Adipose tissue (tissue), 3 donors: ENCODE measurements around the gene MTM1. TPM values are rescaled to one million over a fixed set of nuclear protein-coding genes. Genes with fewer than 3 reads are reported as not detected.

ENCODE experiments used
- H3K27ac ChIP-seq: one replicate; pipeline ENCODE4 v1.5.1; 2013; ENCODE audit warnings: low read depth, low read length
- WGBS, 3 donors: extraction: QIAGEN DNeasy Blood & Tissue Kit; methylation state at CpG; one replicate each; pipeline ENCODE4 v1.1.7; 2013; 5-methylcytosine and 5-hydroxymethylcytosine counted together
- polyA plus RNA-seq, 3 donors: library from polyadenylated mRNA; stranded (reverse); fragments of 200-250 nt; gene quantifications; one replicate each; pipeline ENCODE4 v1.2.3, GENCODE V29; 2013
- donor health status: healthy with polysubstance abuse.
- donor health status: Bipolar disorder and iron deficiency.
- donor health status: healthy.

Gene MTM1
- polyA plus RNA-seq, 3 donors, result 2.8 to 4.9 (median 4.8) TPM

DNA sequence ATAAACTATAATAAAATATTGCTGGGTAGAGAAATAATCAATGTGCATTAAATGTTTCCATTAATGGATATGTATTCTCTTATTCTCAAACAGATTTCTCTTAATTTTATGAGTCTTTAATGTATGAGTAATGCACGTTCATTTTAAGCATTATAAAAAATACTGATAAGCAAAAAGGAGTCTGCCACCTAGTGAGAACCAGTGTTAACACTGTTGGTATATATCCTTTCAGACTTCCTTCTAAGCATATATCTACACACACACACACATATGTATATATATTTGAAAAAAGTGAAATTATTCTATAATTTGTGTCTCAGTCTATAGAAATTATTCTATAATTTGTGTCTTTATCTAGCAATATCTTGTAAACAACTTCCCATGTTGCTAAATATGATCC lies 74.8 kb downstream of the MTM1 start:
- no peak overlapping the region for H3K27ac ChIP-seq
- WGBS, 3 donors, result 15 to 50% (median 45%) methylated on average over 1 of the region's 1 CpG

DNA sequence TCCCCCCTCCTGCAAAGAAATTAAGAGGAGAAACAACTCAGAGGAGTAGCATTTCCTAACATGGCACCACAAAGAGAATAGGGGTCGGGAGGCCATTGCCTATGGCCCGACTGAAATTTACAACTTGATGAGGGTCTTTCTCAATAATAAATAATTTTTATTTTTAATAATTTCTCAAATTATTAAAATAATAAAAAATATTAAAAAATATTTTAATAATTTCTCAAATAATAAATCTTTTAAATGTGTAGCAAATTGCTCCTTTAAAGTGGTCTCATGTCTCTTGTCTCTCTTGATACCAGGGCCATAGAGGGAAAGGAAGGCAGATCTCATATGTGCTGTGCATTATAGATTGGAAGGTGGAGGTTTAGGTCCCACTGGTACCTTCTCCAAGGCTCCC lies 75.5 kb downstream of the MTM1 start:
- H3K27ac ChIP-seq, result no peak overlapping the region
- WGBS, 3 donors, result 89 to 97% (median 91%) methylated on average over 2 of the region's 2 CpGs

DNA sequence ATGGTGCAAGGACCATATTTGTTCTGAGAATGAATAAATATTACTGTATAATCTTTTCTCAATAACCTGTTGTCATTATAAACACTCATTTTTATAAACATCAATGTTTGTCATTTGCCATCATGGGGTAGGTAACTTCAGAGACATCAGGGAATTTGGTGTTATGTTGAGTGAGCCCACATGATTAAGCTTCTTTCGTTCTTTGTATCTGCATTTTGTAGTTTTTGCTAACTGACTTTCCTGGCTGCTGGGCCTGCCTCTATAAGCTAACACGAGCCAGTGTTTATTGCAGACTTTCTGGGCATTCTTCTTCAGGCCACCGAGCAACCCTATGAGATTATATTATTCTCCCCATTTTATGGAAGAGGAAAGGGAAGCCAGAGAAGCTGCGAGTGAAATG lies 76.0 kb downstream of the MTM1 start:
- no peak overlapping the region for H3K27ac ChIP-seq
- 74 to 98% (median 96%) methylated on average over 4 of the region's 4 CpGs for WGBS, 3 donors

DNA sequence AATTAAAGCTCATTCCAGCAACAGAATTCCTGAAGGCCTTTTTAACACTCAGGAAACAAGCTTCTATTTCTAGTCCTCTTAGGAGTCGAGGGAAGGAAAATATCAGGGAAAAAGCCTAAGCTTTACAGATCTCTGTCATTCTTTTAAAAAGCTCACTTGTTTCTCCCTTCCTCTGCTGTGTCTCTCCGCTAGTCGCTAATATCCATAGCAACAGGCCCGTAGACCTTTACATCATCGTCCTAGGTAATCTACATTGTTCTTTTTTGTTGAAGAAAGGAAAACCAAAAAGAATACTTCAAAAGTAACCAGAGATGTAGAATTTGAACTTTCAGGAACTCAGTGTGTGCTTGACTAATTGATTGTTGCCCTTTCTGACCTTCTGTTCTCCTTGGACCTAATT lies 78.9 kb downstream of the MTM1 start:
- no peak overlapping the region for H3K27ac ChIP-seq
- WGBS, 3 donors, result 78 to 92% (median 87%) methylated on average over 5 of the region's 5 CpGs

DNA sequence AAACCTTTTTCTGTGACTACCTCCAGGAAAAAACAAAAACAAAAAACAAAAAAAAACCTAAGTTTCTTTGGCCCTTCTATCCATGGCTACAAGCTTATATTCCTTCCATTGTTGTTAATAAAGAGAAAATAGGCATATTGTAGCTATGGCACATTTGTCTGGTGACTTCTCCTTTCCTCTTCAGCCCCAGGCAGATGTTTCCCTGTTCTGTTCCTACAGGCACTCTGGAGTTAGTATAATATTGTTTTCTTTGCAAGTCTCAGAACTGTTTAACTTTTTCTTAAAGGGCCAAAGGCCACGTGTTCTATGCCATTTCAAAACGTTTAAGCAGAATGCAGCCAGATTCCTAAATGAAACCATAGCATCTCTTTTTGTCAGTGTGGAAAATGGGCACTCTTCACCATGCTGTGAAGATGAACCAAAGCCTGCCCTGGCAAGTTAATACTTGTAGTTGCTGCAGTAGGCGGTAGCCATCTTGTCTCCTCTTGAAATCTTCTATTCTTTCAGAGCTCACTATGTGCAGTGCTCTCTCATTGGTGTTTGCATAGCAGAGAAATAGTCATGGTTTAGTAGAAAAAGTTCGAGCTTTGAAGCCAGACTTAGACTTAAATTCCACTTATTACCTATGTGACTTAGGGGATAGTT lies 80.0 kb downstream of the MTM1 start:
- no peak overlapping the region for H3K27ac ChIP-seq
- 59 to 83% (median 74%) methylated on average over 4 of the region's 4 CpGs for WGBS, 3 donors

DNA sequence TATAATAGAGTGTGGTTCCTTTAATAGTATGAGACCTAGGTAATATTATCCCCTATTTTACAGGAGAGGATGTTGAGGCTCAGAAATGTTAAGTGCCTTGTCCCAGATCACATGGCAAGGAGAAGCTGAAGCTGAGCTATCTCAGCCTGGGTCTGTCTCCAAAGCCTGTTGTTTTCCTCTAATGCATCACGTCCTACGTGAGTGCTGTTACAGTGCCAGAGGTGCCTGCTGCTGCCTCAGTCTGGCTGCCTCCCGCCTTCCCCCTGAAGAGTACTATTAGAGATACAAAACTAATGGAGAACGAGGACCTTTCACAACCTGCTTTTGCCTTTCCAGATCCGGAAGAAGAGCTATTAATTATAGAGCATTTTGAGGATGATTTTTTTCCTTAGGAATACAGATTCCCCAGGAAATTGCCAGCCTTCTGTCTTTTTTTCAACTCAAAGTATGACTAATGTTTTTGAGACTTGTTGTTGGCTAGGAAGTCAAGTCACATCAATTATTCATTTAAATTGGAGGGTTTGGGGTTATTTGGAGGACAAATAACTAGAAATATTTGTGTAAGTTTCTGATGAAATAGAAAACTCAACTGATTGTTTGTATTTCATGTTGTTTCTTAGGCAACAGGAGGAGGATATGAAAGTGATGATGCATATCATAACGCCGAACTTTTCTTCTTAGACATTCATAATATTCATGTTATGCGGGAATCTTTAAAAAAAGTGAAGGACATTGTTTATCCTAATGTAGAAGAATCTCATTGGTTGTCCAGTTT lies 80.9 kb downstream of the MTM1 start:
- H3K27ac ChIP-seq, result no peak overlapping the region

DNA sequence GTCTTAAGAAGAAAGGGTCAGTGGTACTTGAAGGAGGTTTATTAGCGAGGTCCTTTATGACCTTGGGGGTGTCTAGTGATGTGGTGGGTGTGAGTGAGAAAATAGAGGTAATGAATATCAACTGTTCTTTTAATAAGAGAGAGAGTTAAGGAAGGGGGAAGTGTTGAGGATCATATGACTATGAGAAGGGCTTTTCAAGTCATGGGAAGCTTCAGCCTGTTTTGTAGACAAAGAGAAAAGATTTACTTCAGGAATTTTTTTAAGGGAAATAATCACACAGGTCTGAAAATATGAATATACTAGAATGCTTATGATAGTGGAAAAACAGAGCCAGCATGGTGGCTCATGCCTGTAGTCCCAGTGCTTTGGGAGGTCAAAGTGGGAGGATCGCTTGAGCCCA lies 83.5 kb downstream of the MTM1 start:
- H3K27ac ChIP-seq, result no peak overlapping the region
- WGBS, 3 donors, result 89 to 100% (median 97%) methylated on average over 2 of the region's 2 CpGs

More for the DNA sequence above, 80.9 kb downstream of the MTM1 start:
- WGBS, 3 donors, result 48 to 58% (median 56%) methylated on average over 8 of the region's 8 CpGs

DNA sequence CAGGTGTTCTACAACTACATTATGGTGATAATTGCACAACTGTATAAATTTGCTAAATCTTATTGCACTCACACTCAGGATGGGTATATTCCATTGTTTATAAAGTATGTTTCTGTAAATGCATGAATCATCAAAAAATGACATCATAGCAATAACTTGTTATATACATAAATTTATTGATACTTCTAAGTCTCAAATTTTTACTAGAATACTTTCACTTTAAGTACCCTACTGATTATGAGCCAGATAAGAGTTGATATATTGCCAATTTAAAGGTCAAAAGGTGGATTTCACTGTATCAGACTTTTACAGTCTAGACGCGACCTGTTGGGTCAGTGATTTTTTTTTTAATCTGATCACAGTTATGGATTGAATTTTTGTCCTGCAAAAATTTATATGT lies 87.4 kb downstream of the MTM1 start:
- WGBS, 3 donors, result 30 to 80% (median 78%) methylated on average over 2 of the region's 2 CpGs
- no peak overlapping the region for H3K27ac ChIP-seq

DNA sequence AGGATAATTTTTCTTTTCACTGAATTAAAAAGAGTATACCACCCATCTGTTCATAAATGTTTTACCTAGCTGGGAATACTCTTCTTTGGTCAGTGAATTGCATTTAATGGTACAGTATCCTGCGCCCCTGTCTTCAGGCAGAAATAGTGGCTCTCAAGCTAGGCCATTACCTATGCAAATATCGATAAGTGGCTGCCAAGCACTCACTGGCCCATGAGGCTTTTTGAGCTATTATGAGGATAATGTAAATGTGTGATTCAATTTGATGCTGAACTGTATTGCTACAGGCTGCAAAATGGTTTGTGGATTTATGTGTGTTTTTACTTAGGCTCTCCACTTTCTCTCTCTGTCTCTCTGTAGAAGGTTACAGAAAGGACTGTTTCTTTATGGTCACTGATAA lies 94.7 kb downstream of the MTM1 start:
- H3K27ac ChIP-seq, result no peak overlapping the region
- WGBS, 3 donors, result 66 to 96% (median 90%) methylated on average over 2 of the region's 2 CpGs

DNA sequence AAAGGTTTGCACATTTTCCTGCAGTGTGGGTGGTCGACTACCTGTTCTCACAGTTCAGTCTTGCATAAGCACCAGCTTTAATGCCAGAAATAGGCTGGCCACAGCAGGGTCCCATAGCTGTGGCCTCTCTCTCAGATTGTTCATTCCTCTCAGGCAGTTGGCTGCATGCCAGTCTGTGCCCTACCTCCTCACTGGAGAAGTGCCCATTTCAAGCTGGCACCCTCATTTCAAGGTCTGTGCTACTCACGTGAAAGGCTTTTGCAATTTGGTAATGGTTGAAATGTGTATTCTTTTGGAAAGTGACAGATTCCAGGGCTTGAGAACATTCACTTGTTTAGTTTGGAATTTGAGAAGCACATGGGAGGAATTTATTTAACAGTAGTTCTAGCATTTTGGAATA lies 95.9 kb downstream of the MTM1 start:
- no peak overlapping the region for H3K27ac ChIP-seq
- WGBS, 3 donors, result 21 to 51% (median 44%) methylated on average over 2 of the region's 2 CpGs

DNA sequence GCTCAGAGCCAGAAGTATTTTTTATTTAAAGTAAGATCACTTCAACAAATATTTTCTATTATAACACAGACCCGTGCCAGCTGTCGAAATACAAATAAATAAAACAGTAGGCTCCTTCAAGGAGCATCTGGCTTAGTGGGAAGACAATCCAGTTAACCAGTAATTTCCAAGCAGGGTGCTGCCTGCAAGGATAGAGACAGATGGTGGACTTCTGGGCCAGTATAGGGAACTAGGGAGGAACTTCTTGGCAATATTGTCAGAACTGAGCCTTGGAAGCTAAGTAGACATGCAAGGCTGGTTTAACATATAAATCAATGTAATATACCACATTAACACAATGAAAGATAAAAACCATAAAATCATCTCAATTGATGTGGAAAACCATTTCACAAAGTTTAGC lies 107.8 kb downstream of the MTM1 start:
- WGBS, 3 donors, result 31 to 75% (median 42%) methylated on average over 2 of the region's 2 CpGs
- H3K27ac ChIP-seq, result no peak overlapping the region

DNA sequence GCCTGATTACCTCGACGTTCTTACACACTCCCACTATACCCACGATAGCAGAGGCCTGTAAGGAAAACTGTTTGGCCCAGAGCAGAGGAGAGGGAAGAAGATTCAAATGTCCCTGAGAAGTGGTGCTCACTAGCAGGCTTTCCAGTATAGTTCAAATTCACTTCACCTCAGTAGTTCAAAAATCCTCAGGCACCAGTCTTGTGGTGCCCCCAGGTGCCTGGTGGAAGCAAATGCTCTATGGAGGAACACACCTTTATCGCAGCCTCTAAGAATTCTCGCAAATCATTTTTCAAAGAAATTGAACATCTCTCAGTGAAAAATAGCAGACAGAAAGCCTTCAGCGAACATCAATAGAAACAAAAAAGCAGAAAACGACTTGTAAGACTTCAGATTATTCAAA lies 112.6 kb downstream of the MTM1 start:
- H3K27ac ChIP-seq, result no peak overlapping the region
- 38 to 55% (median 53%) methylated on average over 7 of the region's 7 CpGs for WGBS, 3 donors

DNA sequence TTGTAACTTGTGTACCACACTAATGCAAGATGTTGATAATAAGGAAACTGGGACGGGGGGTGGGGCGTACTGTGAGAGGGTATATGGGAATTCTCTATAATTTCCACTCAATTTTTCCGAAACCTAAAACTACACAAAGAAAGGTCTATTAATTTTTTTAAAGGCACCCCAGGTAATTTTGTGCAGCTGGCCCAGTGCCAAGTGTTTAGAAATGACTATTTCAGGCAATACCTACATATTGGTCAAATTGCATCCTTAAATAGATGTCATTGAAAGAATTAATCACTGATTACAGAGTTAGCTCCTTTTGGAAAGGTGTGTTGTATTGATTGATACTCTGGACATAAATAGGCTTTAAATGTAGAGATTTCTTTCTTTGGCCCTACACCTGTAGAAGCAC lies 114.7 kb downstream of the MTM1 start:
- WGBS, 3 donors, result 61 to 90% (median 74%) methylated on average over 3 of the region's 3 CpGs
- H3K27ac ChIP-seq, result no peak overlapping the region

DNA sequence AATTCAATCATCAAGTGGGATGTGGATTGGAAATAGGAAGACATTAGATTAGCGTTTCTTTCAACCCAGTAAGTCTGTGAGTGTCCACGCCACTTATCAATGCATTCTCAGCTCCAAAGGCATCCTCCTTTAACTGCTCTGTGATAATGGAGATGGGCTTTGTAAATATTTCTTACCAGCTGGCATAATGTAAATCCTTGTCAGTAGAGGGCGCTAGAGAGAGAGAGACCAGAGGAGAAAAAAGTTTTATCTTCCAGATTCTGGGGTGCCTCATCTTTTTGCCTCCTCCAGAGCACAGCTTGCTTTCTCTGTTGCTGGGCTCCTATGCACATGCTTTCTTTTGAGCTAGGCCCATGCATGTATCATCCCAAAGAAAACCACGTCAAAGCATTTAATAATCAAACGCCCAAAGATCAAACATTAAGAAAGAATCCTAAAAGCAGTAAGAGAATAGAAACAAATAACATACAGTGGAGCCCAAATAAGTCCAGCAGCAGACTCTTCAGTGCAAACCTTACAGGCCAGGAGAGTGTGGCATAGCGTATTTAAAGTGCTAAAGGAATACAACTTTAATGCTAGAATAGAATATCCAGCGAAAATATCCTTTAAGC lies 115.2 kb downstream of the MTM1 start:
- H3K27ac ChIP-seq, result no peak overlapping the region
- WGBS, 3 donors, result 38 to 62% (median 48%) methylated on average over 7 of the region's 7 CpGs

DNA sequence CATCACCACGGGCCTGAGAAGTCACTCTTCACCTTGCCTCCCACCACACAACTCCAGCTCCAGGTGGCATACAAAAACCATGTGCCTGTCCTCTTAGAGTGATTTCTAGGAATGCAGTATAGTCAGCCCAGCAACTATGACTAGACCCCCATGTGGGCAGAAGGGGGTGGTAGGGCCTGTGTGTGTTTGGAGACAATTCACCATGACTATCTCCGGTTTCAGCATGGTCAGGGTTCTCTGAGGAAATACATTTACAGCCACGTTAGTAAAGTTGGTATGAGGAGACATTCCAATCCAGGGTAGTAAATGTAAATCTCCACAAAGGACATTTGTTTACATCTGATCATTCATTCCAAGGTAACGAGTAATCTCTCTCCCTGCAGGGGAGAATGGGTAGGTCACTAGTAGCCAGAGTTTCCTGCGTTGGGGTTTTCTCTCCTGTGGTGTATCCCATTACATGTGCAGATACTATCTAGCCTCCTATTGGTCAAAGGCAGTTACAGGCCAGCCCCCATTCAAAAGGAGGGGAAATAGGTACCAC lies 120.6 kb downstream of the MTM1 start:
- WGBS, 3 donors, result 51 to 69% (median 68%) methylated on average over 5 of the region's 5 CpGs
- no peak overlapping the region for H3K27ac ChIP-seq

DNA sequence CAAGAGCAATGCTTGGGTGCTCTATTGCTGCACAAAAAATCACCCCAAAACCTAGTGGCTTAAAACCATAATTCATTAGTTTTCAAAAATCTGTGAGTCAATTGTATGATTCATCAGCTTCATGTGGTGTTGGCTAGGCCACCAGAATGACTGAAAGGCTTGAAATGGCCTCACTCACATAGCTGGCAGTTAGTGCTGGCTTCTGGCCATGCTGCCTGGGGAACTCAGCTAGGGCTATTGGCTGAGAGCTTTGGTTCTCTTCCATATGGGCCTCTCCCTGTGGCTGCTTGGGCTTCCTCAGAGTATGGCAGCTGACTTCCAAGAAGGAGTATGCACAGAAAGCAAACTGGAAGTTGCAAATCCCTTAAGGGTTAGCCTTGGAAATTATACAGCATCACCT lies 121.7 kb downstream of the MTM1 start:
- no peak overlapping the region for H3K27ac ChIP-seq

DNA sequence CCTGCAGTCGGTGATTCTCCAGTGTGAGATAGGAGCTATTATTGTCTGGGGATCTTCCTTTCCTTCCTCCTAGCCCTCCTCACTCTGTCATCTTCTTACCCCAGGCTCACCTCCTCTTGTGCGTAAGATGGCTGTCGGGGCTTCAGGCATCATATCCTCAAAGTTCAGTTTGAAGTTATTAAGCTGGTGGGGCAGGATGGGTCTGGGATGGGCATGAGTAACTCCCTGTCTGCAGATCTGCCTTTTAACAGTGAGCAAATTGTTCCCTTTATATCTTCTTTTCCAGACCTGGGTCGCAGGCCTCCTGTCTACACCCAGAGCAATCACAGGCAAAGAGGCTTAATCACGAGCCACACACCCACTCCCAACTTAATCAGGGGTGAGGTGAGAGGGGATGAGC lies 123.9 kb downstream of the MTM1 start:
- H3K27ac ChIP-seq, result no peak overlapping the region
- WGBS, 3 donors, result 58 to 64% (median 61%) methylated on average over 5 of the region's 5 CpGs

DNA sequence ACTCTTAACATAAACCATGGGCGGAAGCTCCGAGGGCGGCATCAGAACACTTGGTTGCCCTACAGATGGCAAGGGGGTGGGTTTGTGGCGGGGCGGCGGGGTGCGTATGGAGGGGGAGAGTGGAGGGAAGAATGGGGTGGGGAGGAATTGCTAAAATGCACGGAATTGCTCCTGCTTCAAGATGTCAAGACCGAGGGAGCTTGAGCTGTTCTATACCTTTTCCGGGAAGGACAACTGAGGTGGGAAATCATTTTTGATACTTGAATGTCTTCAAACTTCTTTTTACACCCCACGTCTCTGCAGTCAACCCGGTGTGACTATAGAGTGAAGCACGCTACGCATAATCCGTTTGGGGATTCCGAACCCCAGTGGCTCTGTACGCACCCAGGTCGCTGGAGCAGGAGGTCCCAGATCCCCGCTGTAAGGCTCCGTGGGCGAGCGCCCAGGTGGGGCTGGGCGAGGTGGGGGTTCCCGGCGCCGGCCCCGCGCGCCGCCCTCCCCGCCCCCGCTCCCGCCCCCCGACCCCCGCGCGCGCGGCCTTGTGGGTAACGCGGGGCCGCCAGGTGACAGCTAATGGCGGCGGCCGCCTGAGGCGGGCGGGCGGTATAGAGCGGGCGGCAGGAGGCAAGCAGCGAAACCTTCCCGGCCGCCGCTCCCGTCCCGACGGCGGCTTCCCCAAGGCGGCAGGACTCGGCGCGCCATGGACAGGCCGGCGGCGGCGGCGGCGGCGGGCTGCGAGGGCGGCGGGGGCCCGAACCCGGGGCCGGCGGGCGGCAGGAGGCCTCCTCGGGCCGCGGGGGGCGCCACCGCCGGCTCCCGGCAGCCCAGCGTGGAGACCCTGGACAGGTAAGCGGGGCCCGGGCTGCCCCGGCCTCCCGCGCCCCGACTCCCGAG lies 124.7 kb downstream of the MTM1 start, which contains the start of gene MTMR1:
Gene MTMR1, plus strand, starts transcription at position 566 of the 894 bp plus-strand sequence. Its CDS starts 135 bp downstream, at position 701.
- WGBS, 3 donors, result 1 to 25% (median 1%) methylated on average over 12 to 78 of the region's 92 CpGs
- peak within 1 kb of the TSS; percentile 55 for H3K27ac ChIP-seq
